ENCODE data around the gene CFAP54. TPM values are rescaled to one million over a fixed set of nuclear protein-coding genes. Genes with fewer than 3 reads are reported as not detected.

The CFAP54 gene
- total and polyA plus RNA-seq, 2 of the 4 experiments (the other 2 are of a cell fraction) = 0.18 to 0.41 TPM

DNA sequence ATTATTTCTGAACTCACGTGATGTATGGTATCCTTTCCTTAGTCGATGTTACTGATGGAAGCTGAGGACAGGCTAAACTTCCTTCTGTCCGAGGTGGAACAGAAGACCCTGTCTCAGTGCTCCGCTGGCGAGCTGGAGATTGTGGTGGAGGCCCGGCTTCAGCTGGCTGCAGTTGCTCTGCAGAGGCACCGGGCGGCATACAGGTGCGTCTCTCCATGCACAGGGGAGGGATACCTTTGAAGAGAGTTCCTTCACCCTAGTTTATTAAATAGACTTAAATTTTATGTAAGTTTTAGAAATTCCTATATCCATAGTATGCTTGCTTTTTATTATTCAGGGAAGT lies 231.0 kb downstream of the CFAP54 start:
- WGBS, 2 experiments (ENCODE audit: extremely low coverage in 2 of 2, insufficient read length in 1 of 2) = no CpG with 5 or more reads among the region's 9 CpGs
- H3K79me1 ChIP-seq (ENCODE audit: low read depth in 1 of 2, low read length in 2 of 2) = no peaks in the 10 kb centered on the region
- no peak overlapping the region for H3K18ac ChIP-seq (ENCODE audit: low read depth, low read length)
- H2AFZ ChIP-seq (replicated peaks; ENCODE audit: low read length, poor library complexity) = peak overlapping the region; percentile 87
- intact Hi-C loops (cut with micrococcal nuclease) = no loop called here
- no TSS peak for BruUV-seq (replicated peaks)
- peak overlapping the region; percentile 58 for H3K4me3 ChIP-seq (ENCODE audit: insufficient read depth, low read depth, low read length)
- POLR2A ChIA-PET (ENCODE audit: unreplicated experiment) = no interaction called here
- ATAC-seq (ENCODE audit: low read depth) (peak; percentile 48), DNase-seq (no peak)
- H3K27me3 ChIP-seq (ENCODE audit: control insufficient read depth, insufficient read depth, low read length) = no peaks in the 10 kb centered on the region
- peak overlapping the region in 1 of 2 experiments; percentile 39; a peak in 2 of 4 replicates for H4K8ac ChIP-seq (ENCODE audit: low read depth in 2 of 2, low read length in 2 of 2)
- H3K56ac ChIP-seq (ENCODE audit: extremely low read depth, insufficient read depth, low read length) = no peak overlapping the region
- no peak overlapping the region for H2AK9ac ChIP-seq (replicated peaks; ENCODE audit: low read depth, low read length, poor library complexity)
- H2BK120ac ChIP-seq (ENCODE audit: low read depth, low read length) = no peak overlapping the region
- H3K9ac ChIP-seq (ENCODE audit: low read depth, low read length) = no peak overlapping the region
- H3K14ac ChIP-seq (replicated peaks; ENCODE audit: low read depth, low read length) = 0 out of 2 replicates have a peak overlapping the region, but pooled peaks have one; percentile 23
- no peak overlapping the region for H2BK15ac ChIP-seq (ENCODE audit: low read depth, low read length)
- H4K20me1 ChIP-seq (ENCODE audit: insufficient read depth, low read length) = no peaks in the 10 kb centered on the region
- H4K5ac ChIP-seq (ENCODE audit: low read depth, low read length) = no peak overlapping the region
- dilution Hi-C loops (cut with HindIII; ENCODE audit: low sequenced_read_pairs, unreplicated experiment) = no loop called here
- CTCF ChIA-PET = interaction anchor here (0.6 to 1.4 kb wide), 6 partner anchors 8 to 266 kb away, joined by 3 to 5 read pairs (median 4); no protein-coding TSS in a partner anchor
- H3K4me1 ChIP-seq (ENCODE audit: control insufficient read depth, insufficient read depth, low read length) = no peaks in the 10 kb centered on the region
- H2BK5ac ChIP-seq (ENCODE audit: low read depth, low read length, poor library complexity, severe bottlenecking) = no peak overlapping the region
- H3K4ac ChIP-seq (ENCODE audit: low read depth, low read length) = no peak overlapping the region
- H3K27ac ChIP-seq (ENCODE audit: insufficient read depth, low read length) = no peak overlapping the region
- H3K9me1 ChIP-seq (ENCODE audit: insufficient read depth, low read length) = no peaks in the 10 kb centered on the region
- TF ChIP-seq MAFK (IDR thresholded peaks at IDR 0.05; ENCODE audit: low read depth, low read length) (no peak), CHD1 (IDR thresholded peaks at IDR 0.05; ENCODE audit: low read depth, low read length) (no peak), FOS (IDR thresholded peaks at IDR 0.05; ENCODE audit: low read depth, low read length) (no peak), CEBPB (IDR thresholded peaks at IDR 0.05; ENCODE audit: low read depth, low read length) (no peak), MAZ (IDR thresholded peaks at IDR 0.05; ENCODE audit: borderline replicate concordance, low read depth, low read length) (no peak), SMC3 (IDR thresholded peaks at IDR 0.05; ENCODE audit: low read depth, low read length) (no peak), MXI1 (IDR thresholded peaks at IDR 0.05; ENCODE audit: borderline replicate concordance, low read depth, low read length) (no peak), NFE2L2 (IDR thresholded peaks at IDR 0.05; ENCODE audit: low read depth, low read length) (no peak), RAD21 (IDR thresholded peaks at IDR 0.05; ENCODE audit: low read length) (no peak), RFX5 (IDR thresholded peaks at IDR 0.05; ENCODE audit: low read depth, low read length) (no peak), BHLHE40 (IDR thresholded peaks at IDR 0.05; ENCODE audit: low read depth, low read length) (no peak)
- TF ChIP-seq, protein P1, sequence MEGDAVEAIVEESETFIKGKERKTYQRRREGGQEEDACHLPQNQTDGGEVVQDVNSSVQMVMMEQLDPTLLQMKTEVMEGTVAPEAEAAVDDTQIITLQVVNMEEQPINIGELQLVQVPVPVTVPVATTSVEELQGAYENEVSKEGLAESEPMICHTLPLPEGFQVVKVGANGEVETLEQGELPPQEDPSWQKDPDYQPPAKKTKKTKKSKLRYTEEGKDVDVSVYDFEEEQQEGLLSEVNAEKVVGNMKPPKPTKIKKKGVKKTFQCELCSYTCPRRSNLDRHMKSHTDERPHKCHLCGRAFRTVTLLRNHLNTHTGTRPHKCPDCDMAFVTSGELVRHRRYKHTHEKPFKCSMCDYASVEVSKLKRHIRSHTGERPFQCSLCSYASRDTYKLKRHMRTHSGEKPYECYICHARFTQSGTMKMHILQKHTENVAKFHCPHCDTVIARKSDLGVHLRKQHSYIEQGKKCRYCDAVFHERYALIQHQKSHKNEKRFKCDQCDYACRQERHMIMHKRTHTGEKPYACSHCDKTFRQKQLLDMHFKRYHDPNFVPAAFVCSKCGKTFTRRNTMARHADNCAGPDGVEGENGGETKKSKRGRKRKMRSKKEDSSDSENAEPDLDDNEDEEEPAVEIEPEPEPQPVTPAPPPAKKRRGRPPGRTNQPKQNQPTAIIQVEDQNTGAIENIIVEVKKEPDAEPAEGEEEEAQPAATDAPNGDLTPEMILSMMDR (conservative IDR thresholded peaks at IDR 0.05; ENCODE audit: low read depth, low read length) = no peak
- TF ChIP-seq, protein P2, sequence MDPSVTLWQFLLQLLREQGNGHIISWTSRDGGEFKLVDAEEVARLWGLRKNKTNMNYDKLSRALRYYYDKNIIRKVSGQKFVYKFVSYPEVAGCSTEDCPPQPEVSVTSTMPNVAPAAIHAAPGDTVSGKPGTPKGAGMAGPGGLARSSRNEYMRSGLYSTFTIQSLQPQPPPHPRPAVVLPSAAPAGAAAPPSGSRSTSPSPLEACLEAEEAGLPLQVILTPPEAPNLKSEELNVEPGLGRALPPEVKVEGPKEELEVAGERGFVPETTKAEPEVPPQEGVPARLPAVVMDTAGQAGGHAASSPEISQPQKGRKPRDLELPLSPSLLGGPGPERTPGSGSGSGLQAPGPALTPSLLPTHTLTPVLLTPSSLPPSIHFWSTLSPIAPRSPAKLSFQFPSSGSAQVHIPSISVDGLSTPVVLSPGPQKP (IDR thresholded peaks at IDR 0.05; ENCODE audit: borderline replicate concordance, low read depth, low read length) = no peak
- TF ChIP-seq, protein P3, sequence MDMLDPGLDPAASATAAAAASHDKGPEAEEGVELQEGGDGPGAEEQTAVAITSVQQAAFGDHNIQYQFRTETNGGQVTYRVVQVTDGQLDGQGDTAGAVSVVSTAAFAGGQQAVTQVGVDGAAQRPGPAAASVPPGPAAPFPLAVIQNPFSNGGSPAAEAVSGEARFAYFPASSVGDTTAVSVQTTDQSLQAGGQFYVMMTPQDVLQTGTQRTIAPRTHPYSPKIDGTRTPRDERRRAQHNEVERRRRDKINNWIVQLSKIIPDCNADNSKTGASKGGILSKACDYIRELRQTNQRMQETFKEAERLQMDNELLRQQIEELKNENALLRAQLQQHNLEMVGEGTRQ (IDR thresholded peaks at IDR 0.05; ENCODE audit: low read depth, low read length) = no peak
- H2BK20ac ChIP-seq (ENCODE audit: low read depth, low read length) = no peak overlapping the region
- H3K23ac ChIP-seq (ENCODE audit: low read depth, low read length) = no peak overlapping the region
- H3K4me2 ChIP-seq (ENCODE audit: low read depth, low read length) = peak overlapping the region; percentile 63
- H4K91ac ChIP-seq (ENCODE audit: insufficient read depth, low read depth, low read length) = no peak overlapping the region
- H3K9me3 ChIP-seq (ENCODE audit: control insufficient read depth, insufficient read depth, low read length) = no peaks in the 10 kb centered on the region
- in situ Hi-C loops (cut with MboI; ENCODE audit: low sequenced_read_pairs) = no loop called here
- H2AK5ac ChIP-seq (ENCODE audit: low read depth, low read length) = no peak overlapping the region
- H3K36me3 ChIP-seq (ENCODE audit: control insufficient read depth, insufficient read depth, low read length) = no peaks in the 10 kb centered on the region

Measured in IMR-90 (cell line).